AG09319 (cell line): ENCODE results near the gene LRRC55.

Experiments used
- DNase-seq: peaks from one replicate; pipeline ENCODE4 v3.0.0-alpha.2; 2010; ENCODE audit warnings: low read depth; ENCODE audit errors: extremely low read depth
- CTCF ChIP-seq: IDR thresholded peaks from 2 replicates; pipeline ENCODE4 v1.5.1; 2011; ENCODE audit warnings: low read depth, mild to moderate bottlenecking, inconsistent platforms, low read length, moderate library complexity

LRRC55 gene

GRCh38 chr11:57240757-57241156, 59.0 kb downstream of the LRRC55 start:
- no peak for DNase-seq
- no peak for TF ChIP-seq CTCF
